HG03442 (cell line): ENCODE results near the gene EFNA5.
"Not testable (repeated sequence)": the region's sequence is repeated elsewhere in the genome, so short reads cannot be mapped to it uniquely, and the experiment has no call there.

Experiments used
- ATAC-seq: cut with Tn5 transposase; IDR thresholded peaks from one replicate; pipeline ENCODE4 v1.9.1; 2021; ENCODE audit warnings: mild to moderate bottlenecking, moderate library complexity; ENCODE audit not compliant: unreplicated experiment

The EFNA5 gene

GRCh38 chr5:107499776-107500175 is 171.0 kb downstream of the EFNA5 start:
- no peak for ATAC-seq

DNA sequence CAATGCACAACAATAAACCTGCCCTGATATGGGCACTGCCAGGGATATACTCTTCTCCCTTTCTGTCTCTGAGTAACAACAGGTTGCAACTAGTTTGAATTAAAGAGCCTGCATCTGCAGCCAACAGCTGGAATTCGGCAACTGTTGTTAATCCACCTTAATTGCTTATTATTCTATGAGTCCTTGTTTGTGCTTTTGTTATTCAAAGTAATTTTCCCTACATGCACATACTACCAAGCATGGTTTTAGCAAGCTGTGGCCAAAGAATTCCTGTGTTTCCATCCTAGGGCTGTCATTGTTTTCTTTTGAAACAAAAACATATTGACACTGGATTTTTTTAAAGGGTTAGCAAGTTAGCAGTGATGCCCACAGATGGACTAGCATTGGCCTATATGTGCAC is 171.5 kb downstream of the EFNA5 start:
- ATAC-seq, result no peak

GRCh38 chr5:107496466-107496865 is 174.3 kb downstream of the EFNA5 start:
- no peak for ATAC-seq

- not testable (repeated sequence) for ATAC-seq
These were observed 176.6 kb downstream of the EFNA5 start for GRCh38 chr5:107494129-107494528.

DNA sequence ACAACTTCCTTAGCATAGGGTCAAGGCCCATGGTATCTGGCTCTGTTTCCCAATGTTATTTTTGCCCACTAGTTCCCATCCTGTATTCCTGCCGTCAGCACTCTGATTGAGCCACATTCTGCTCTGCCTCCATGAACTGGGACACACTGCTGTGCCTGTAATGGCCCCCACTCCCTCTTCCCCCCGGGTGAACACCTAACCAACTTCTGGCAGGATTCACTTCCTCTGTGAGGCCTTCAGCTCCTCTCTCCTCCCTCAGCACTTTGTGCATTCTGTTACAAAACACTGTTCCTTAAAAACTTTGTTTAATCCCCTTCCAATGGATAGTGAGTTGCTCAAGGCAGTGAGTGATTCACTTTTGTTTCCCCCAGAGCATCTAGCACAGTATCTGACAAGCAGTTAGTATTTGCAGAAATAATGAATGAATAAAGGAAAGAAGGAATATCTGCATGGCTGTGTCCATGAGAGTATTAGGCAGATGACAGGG is 183.6 kb downstream of the EFNA5 start:
- ATAC-seq, result no peak

- ATAC-seq, result peak; percentile 96
These were observed 184.2 kb downstream of the EFNA5 start for GRCh38 chr5:107486489-107486888.

GRCh38 chr5:107485184-107485583 is 185.6 kb downstream of the EFNA5 start:
- no peak for ATAC-seq

- ATAC-seq, result no peak
These were observed 186.5 kb downstream of the EFNA5 start for GRCh38 chr5:107484281-107484680.

DNA sequence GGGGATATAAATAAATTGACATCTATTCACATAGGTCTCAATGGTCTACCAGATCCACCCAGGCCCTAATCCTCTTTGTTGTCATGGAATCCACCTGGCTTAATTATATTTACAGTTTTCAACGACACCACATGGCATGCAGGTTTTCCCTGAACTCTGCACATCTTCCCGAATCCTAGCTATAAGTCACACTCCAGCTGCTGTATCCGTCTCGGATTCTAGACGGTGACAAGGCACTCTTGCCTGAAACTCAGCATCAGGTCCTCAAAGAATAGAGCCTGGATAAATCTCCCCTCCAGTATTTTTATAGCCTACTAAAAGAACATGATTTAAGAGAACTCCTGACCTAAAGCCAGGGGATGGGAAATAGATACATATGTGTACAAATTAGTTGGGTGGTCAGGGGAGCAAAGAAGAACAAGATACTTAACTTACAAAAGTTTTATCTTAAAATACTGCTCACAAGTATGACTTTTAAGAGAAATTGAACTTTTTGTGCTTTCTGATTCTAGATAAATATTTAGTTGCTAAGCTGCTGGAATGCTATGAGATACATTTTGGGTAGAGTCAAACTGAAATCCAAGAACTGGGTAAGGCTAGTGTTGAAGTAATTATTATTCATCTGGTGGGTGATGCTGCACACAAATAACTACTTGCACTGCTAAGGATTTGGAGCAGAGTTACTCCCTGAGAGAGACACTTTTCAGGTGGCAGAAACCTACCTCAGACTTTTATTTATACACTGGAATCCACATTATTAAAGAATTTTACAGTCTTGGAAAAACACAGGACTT is 187.3 kb downstream of the EFNA5 start:
- ATAC-seq, result no peak

GRCh38 chr5:107478068-107478641 is 192.6 kb downstream of the EFNA5 start:
- ATAC-seq, result no peak

DNA sequence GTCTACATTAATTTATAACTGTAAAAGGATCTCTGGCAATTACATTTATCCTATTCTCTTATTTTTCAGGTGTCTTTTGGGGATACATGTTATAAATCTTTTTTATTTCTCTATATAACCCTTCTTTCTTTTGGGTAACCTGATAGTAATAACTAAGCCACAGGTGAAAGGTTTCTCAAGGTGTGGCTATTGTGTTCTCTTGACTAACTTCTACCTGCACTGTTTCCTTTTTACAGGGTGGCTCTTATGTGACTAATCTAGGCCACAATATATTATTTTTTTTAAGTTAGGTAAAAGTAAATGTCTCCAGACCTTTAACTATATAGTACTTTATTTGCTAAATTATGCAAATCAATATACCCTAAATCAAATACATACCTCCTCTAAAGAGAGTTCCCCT is 193.2 kb downstream of the EFNA5 start:
- ATAC-seq, result no peak

DNA sequence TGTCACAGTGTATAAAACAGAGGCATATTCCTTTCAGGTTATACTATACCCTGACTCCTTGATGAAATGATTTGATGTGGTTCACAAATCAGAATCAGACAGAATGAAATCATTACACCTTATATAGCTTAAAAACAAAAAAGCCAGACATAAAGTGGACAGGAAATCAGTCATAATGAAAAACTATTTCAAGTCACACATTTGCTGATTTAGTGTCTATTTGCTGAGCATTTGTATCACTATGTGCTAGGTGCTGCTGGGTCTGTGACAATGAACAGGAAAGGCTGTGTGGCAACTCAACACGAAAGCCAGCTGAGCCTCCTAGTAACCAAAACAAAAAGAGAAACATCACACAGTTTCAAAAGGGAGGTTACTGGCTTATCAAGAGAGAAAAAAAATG is 194.0 kb downstream of the EFNA5 start:
- ATAC-seq, result peak; percentile 95

GRCh38 chr5:107474716-107475489 is 195.8 kb downstream of the EFNA5 start:
- peak; percentile 43 for ATAC-seq

DNA sequence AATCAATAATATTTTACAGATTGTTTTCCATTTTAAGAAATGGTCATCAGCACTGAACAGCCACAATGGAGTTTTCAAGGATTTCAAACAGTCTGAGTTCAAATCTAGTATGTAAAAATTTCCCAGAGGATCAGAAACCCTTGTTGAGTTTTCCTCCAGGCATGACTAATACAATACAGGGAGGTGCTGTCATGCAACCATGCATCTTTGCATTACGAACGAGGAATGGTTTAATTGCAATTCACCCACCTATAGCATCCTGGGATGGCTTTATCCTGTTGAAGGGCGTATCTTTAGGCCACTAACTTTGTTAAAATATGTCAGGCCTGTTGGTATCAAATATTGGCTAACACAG is 196.4 kb downstream of the EFNA5 start:
- ATAC-seq, result no peak

GRCh38 chr5:107472620-107473064 is 198.1 kb downstream of the EFNA5 start:
- no peak for ATAC-seq

GRCh38 chr5:107470295-107470582 is 200.5 kb downstream of the EFNA5 start:
- ATAC-seq, result no peak

DNA sequence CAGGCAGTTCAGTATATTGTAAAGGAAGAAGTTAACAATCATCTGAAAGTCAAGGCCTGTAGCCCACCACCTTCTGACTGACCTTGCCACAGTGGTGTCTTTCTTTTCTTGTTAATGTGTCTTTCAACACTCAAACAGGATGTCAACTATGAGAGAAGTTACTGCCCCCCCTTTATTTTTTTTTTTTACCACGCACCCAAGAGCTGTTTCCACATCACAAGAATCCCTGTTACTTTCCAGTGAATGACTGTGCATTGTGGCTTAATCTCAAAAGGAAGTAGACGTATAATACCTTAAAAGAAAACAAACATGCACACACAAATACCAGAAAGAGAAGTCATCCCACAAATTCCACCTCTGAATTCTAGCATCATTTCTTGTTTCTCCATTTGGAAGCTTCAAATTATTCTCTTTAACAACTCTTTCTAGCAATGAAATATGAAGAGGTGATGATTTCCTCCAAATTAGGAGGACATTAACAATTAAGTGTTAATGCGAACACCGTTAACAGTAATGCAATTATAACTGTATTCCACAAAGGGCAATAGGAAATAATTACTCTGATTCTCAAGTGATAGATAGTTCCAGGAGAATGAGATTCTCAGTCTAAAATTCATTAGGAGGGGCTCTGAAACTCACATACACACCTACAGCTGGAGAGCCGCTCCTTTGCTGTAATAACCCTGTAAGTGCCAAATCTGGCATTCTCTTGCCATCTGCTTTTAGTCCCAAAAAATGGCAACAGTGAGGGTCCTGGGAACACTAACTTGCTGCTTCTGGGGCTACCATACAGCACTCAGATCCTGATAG is 201.0 kb downstream of the EFNA5 start:
- no peak for ATAC-seq

- no peak for ATAC-seq
These were observed 201.7 kb downstream of the EFNA5 start for GRCh38 chr5:107469064-107469463.

DNA sequence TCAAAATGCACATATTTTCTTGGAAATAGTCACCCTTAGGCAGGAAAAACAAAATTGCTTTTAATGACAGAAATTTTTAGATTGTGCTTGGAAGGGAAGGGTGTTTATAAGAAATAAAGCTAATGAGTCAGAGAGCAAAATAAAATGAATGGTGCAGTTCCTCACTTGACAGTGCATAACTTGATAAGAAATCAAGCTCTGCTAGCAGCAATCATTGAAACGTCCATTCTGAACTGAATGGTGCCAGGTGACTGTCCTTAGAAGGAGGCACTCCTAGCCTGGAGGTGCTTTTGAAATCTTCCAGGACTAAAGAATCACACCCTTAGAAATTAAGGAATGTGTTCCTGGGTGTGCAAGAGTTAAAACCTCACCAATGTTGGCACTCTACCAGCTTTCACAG is 202.5 kb downstream of the EFNA5 start:
- ATAC-seq, result no peak

DNA sequence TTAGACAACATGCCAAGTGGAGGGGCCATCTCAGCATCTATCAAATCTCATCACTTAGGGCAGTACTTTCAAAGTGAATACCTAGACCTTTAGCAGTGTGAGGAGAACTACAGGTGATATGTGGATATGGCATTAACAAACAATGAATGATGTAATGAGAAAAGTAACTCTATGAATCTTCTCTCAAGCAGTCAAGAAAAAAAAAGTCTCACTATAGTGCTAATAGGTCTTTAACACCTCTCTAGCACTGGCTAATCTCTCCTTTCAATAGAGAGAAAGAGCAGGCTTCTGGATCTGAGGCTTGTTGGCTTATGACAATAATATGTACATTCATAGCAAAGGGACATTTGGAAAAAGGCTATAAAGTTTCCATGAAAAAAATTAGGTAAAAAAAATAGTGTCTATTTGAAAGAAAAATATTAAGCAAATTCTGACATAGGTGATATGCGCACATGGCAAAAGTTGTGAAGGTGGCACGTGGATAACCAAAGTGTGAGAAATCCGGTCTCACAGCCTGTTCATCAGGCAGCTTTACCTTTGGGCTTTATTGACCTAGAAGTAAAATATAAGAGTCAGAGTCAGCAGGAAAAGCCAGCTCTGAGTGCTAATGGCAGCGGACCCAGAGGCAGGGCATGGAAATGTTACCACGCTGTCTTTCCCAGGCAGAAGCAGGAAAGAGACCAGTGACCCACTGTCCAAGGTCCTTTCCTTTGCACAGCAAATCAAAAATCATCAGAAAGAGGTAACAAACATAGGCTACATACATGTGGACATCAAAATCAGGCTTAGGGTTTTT is 203.4 kb downstream of the EFNA5 start:
- ATAC-seq, result no peak
